GM18870 (cell line): ENCODE data around the gene RAPGEF2.
"Not testable (repeated sequence)": the region's sequence is repeated elsewhere in the genome, so short reads cannot be mapped to it uniquely, and the experiment has no call there.

ENCODE experiments used
- ATAC-seq: cut with Tn5 transposase; IDR thresholded peaks from one replicate; pipeline ENCODE4 v1.9.1; 2021; ENCODE audit warnings: moderate library complexity; ENCODE audit not compliant: unreplicated experiment

The RAPGEF2 gene

GRCh38 chr4:159358226-159358625 lies 255.3 kb downstream of the RAPGEF2 start:
- ATAC-seq: no peak

- ATAC-seq: no peak
Observed at GRCh38 chr4:159360549-159360948, 257.7 kb downstream of the RAPGEF2 start.

- ATAC-seq: no peak
Observed at GRCh38 chr4:159363361-159363760, 260.5 kb downstream of the RAPGEF2 start.

GRCh38 chr4:159366966-159367780 lies 264.3 kb downstream of the RAPGEF2 start:
- ATAC-seq: no peak

- peak; percentile 42 for ATAC-seq
Observed at GRCh38 chr4:159367781-159368080, 264.9 kb downstream of the RAPGEF2 start.

- ATAC-seq: no peak
Observed at GRCh38 chr4:159368320-159368719, 265.4 kb downstream of the RAPGEF2 start.

- ATAC-seq: no peak
Observed at GRCh38 chr4:159369256-159369655, 266.4 kb downstream of the RAPGEF2 start.

GRCh38 chr4:159370286-159370685 lies 267.4 kb downstream of the RAPGEF2 start:
- ATAC-seq: no peak

GRCh38 chr4:159374749-159375530 lies 272.1 kb downstream of the RAPGEF2 start:
- ATAC-seq: no peak

- ATAC-seq: no peak
Observed at GRCh38 chr4:159376289-159376688, 273.4 kb downstream of the RAPGEF2 start.

- no peak for ATAC-seq
Observed at GRCh38 chr4:159378056-159378616, 275.3 kb downstream of the RAPGEF2 start.

- not testable (repeated sequence) for ATAC-seq
Observed at GRCh38 chr4:159379064-159379463, 276.2 kb downstream of the RAPGEF2 start.

GRCh38 chr4:159379836-159380235 lies 277.0 kb downstream of the RAPGEF2 start:
- ATAC-seq: no peak

GRCh38 chr4:159382856-159383561 lies 280.1 kb downstream of the RAPGEF2 start:
- no peak for ATAC-seq

GRCh38 chr4:159383562-159383931 lies 280.7 kb downstream of the RAPGEF2 start:
- no peak for ATAC-seq

GRCh38 chr4:159384017-159384416 lies 281.1 kb downstream of the RAPGEF2 start:
- no peak for ATAC-seq

GRCh38 chr4:159384632-159385031 lies 281.8 kb downstream of the RAPGEF2 start:
- ATAC-seq: no peak

GRCh38 chr4:159386620-159387019 lies 283.7 kb downstream of the RAPGEF2 start:
- ATAC-seq: no peak

GRCh38 chr4:159389756-159390155 lies 286.9 kb downstream of the RAPGEF2 start:
- no peak for ATAC-seq

GRCh38 chr4:159390648-159391047 lies 287.8 kb downstream of the RAPGEF2 start:
- ATAC-seq: no peak

- ATAC-seq: no peak
Observed at GRCh38 chr4:159395693-159396092, 292.8 kb downstream of the RAPGEF2 start.
